ENCODE results near the gene ZEB2.

The ZEB2 gene

GRCh38 chr2:144481666-144482065 lies 38.3 kb downstream of the ZEB2 start:
- Histone ChIP-seq H3K4me1 (ENCODE audit: low read depth, poor library complexity, severe bottlenecking) (peaks cover 7% of the 10 kb centered on the region), H3K79me2 (ENCODE audit: insufficient read depth, low read depth) (no peaks in the 10 kb centered on the region), H3K36me3 (ENCODE audit: insufficient read depth) (no peaks in the 10 kb centered on the region), H2AFZ (ENCODE audit: low read depth) (no peak overlapping the region), H3K4me3 (IDR thresholded peaks at IDR 0.05; ENCODE audit: insufficient read depth, low read depth, low read length) (no peak overlapping the region), H3K27me3 (ENCODE audit: insufficient read depth, low read depth) (no peaks in the 10 kb centered on the region), H3K27ac (no peak overlapping the region), H4K20me1 (ENCODE audit: insufficient read depth) (no peaks in the 10 kb centered on the region), H3K9ac (no peak overlapping the region), H3K4me2 (no peak overlapping the region)
- no peak for TF ChIP-seq CTCF (conservative IDR thresholded peaks at IDR 0.05; ENCODE audit: low read depth, low read length)

GRCh38 chr2:144481109-144481508 lies 38.8 kb downstream of the ZEB2 start:
- H4K20me1 ChIP-seq (ENCODE audit: insufficient read depth): no peaks in the 10 kb centered on the region
- H3K79me2 ChIP-seq (ENCODE audit: insufficient read depth, low read depth): no peaks in the 10 kb centered on the region
- no peak overlapping the region for H3K4me3 ChIP-seq (IDR thresholded peaks at IDR 0.05; ENCODE audit: insufficient read depth, low read depth, low read length)
- no peaks in the 10 kb centered on the region for H3K36me3 ChIP-seq (ENCODE audit: insufficient read depth)
- H3K27me3 ChIP-seq (ENCODE audit: insufficient read depth, low read depth): no peaks in the 10 kb centered on the region
- TF ChIP-seq CTCF (conservative IDR thresholded peaks at IDR 0.05; ENCODE audit: low read depth, low read length): no peak
- no peak overlapping the region for H3K9ac ChIP-seq
- no peak overlapping the region for H3K4me2 ChIP-seq
- H3K27ac ChIP-seq: no peak overlapping the region
- no peak overlapping the region for H2AFZ ChIP-seq (ENCODE audit: low read depth)
- peaks cover 11% of the 10 kb centered on the region for H3K4me1 ChIP-seq (ENCODE audit: low read depth, poor library complexity, severe bottlenecking)

- Histone ChIP-seq H2AFZ (ENCODE audit: low read depth) (no peak overlapping the region), H4K20me1 (ENCODE audit: insufficient read depth) (no peaks in the 10 kb centered on the region), H3K4me1 (ENCODE audit: low read depth, poor library complexity, severe bottlenecking) (peaks cover 19% of the 10 kb centered on the region), H3K36me3 (ENCODE audit: insufficient read depth) (no peaks in the 10 kb centered on the region), H3K27me3 (ENCODE audit: insufficient read depth, low read depth) (no peaks in the 10 kb centered on the region), H3K4me2 (no peak overlapping the region), H3K4me3 (IDR thresholded peaks at IDR 0.05; ENCODE audit: insufficient read depth, low read depth, low read length) (no peak overlapping the region), H3K9ac (no peak overlapping the region), H3K27ac (no peak overlapping the region), H3K79me2 (ENCODE audit: insufficient read depth, low read depth) (no peaks in the 10 kb centered on the region)
- TF ChIP-seq CTCF (conservative IDR thresholded peaks at IDR 0.05; ENCODE audit: low read depth, low read length): no peak
These were observed 39.6 kb downstream of the ZEB2 start for GRCh38 chr2:144480285-144480684.

- H3K36me3 ChIP-seq (ENCODE audit: insufficient read depth): no peaks in the 10 kb centered on the region
- TF ChIP-seq CTCF (conservative IDR thresholded peaks at IDR 0.05; ENCODE audit: low read depth, low read length): no peak
- H3K9ac ChIP-seq: no peak overlapping the region
- no peaks in the 10 kb centered on the region for H3K79me2 ChIP-seq (ENCODE audit: insufficient read depth, low read depth)
- H3K4me1 ChIP-seq (ENCODE audit: low read depth, poor library complexity, severe bottlenecking): peaks cover 25% of the 10 kb centered on the region
- no peak overlapping the region for H3K4me2 ChIP-seq
- H3K27ac ChIP-seq: no peak overlapping the region
- H3K4me3 ChIP-seq (IDR thresholded peaks at IDR 0.05; ENCODE audit: insufficient read depth, low read depth, low read length): no peak overlapping the region
- no peak overlapping the region for H2AFZ ChIP-seq (ENCODE audit: low read depth)
- H4K20me1 ChIP-seq (ENCODE audit: insufficient read depth): no peaks in the 10 kb centered on the region
- H3K27me3 ChIP-seq (ENCODE audit: insufficient read depth, low read depth): no peaks in the 10 kb centered on the region
These were observed 40.3 kb downstream of the ZEB2 start for GRCh38 chr2:144479659-144480058.

All from KMS-11 (cell line).